Fibroblast of skin of scalp (primary cell): ENCODE results near the gene AGBL1.

ENCODE experiments used
- DNase-seq: peaks from one replicate; pipeline ENCODE4 v3.0.0-alpha.2; 2013

Gene AGBL1

DNA sequence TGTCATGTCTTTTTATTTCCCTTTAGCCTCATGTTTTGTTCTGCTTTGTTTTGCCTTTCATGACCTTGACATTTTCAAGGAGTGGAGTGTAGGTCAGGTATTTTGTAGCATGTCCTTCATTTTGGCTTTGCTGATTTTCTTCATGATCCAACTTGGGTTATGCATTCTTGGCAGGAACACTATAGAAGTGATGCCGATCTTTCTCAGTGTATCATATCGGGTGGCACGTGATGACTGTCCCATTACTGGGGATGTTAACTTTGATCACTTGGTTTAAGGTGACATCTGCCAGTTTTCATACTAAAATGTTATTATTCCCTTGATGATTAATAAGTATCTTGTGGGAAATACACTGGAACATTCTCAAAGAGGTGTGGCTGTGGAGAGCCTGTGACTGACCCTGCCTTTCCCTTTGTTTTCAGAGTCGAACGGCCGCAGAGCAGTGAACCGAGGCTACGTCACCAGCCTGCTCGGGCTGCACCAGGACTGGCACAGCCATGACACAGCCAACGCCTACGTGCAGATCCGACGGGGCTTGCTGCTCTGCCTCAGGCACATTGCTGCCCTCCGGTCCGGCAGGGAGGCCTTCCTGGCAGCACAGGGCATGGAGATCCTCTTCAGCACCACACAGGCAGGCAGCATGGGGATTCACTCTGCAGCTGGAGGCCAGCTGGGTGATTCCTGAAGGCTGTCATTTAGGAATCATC is 167.7 kb downstream of the AGBL1 start:
- DNase-seq = no peak

DNA sequence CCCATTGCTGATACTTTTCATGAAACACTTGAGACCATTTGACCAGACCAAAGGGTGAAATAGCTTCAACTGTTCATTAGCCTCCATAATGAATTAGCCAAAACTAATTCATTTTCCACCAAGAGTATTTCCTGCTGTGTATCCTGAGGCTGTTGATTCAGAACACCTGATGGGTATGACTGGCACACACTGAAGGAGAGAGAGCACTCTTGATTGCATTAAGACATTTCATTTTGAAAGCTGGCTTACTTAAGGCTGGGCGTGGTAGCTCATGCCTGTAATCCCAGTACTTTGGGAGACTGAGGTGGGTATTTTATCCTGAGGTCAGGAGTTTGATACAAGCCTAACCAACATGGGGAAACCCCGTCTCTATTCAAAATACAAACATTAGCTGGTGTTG is 175.6 kb downstream of the AGBL1 start:
- no peak for DNase-seq

GRCh38 chr15:86256628-86257027 is 177.0 kb downstream of the AGBL1 start:
- DNase-seq = no peak

DNA sequence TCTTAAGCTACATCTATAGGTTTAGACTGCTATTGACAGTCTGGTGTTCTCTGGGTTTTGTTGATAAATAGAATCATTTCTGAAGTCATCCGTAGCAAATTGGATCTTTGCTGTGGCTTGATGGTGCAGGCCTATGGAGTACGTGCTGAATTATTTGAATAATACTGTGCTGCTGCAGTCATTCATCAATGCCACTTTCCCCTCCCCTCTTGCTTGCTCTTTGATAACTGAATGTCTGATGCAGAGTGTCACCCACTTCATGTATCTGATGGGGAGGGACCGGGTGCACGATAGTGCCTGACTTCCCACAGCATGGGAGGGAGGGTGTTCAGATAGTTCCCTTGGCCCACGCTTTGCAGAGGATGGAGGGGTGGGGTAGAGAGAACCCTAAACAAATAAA is 179.9 kb downstream of the AGBL1 start:
- DNase-seq = no peak

DNA sequence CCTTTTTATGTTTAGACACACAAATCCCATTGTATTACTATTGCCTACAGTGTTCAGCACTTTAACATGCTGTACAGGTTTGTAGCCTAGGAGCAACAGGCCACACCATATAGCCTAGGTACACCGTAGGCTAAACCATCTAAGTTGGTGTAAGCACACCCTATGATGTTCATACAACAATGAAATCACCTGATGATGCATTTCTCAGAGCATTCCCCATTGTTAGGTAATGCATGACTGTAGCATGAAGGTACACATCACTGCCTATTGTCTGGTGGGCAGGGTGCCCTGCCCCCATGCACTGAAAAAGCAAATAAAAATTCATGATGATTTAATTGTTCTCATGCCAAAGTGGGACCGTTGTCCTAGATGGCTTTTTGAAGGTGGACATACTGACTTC is 183.6 kb downstream of the AGBL1 start:
- DNase-seq = no peak

GRCh38 chr15:86266896-86267484 is 187.3 kb downstream of the AGBL1 start:
- no peak for DNase-seq

GRCh38 chr15:86267892-86268291 is 188.2 kb downstream of the AGBL1 start:
- no peak for DNase-seq

GRCh38 chr15:86268558-86268957 is 188.9 kb downstream of the AGBL1 start:
- DNase-seq = no peak

GRCh38 chr15:86273309-86273708 is 193.6 kb downstream of the AGBL1 start:
- DNase-seq = no peak

DNA sequence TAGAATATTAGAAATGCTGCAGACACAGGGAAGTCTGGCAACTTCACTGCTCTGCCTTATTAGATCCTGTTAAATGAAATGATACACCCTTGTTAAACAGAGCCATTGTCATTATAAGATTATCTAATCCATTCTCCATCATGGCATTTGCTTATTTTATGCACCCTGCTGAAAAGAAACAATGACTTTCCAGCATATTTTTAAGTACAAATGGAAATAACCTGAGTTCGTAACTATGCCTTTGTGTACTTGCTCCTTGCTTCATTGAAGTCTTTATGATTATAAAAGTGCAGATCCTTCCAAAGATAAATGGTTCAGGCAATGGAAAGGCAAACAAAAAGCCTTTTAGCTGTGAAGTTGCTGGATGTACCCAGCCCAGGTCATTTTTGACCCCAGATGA is 195.7 kb downstream of the AGBL1 start:
- no peak for DNase-seq

- no peak for DNase-seq
Observed at GRCh38 chr15:86278586-86278985, 198.9 kb downstream of the AGBL1 start.

- DNase-seq = no peak
Observed at GRCh38 chr15:86284635-86285034, 205.0 kb downstream of the AGBL1 start.

GRCh38 chr15:86295511-86295910 is 215.8 kb downstream of the AGBL1 start:
- DNase-seq = no peak

DNA sequence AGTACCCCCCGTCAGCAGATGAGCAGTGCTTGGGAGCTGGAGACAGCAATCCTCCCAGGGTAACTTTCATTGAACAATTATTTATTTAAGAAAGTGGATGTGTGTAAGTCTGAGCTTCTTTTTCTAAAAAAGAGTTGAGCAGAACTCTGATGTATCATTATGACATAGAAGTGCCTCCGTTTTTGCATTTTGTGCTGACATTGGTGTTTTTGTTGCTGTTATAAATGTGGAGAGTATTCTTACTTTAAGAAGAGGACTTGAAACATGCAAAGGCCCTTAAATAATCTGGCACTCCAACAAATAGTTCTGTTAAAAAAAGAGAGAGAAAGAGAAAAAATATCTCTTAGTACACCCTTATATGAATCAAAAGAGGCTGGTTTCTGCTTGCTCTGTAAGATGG is 217.1 kb downstream of the AGBL1 start:
- DNase-seq = no peak

GRCh38 chr15:86300390-86301125 is 220.9 kb downstream of the AGBL1 start:
- DNase-seq = no peak

DNA sequence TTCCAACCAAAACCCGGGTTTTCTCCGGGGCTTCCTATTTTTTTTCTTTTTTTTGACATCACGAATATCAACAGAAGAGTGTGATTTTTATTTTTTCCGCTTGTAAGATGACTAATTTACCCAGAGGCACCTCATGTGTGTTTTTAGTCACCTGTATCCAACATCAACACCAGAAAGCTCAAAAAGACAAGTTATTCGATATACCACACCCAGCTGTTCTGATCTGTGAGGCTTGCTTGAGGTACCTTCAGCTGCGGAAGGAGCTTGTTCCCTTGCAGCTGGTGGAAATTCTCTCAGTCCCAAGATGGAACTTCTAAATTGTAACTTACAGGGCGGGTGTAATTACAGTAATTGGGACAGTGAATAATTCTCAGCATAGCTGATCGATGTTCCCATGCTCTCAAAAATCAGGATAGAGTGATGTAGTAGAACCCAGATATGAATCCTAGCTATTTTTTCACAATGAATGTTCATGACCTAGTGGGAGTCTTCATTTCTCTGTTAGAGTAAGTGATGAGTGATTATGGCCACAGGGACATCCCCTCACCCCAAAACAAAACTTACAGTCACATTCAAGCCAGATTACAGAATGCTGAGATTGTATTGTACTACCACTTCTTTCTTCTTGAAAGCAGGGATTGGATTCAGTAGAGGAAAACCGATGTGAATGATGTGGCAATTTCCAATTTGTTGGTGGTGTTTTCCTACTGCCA is 232.1 kb downstream of the AGBL1 start:
- no peak for DNase-seq

DNA sequence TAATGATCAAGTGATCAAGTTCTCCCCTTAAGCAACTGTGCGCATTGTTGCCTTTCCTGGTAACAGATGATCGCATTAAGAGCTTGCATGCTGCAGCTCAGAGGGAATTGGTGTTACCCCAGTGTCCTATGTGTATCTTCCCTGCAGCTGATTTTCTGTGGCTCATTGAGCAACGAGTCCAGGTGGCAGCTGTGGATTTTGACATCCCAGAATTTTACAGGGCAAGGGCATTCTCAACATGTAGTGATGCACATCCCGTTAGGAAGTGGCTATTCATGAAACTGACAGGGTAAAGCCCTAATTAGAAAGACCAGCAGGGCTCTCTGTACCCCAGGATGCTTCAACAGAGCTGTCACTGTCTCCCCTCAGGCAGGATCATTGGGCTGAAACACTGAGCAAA is 232.8 kb downstream of the AGBL1 start:
- no peak for DNase-seq

GRCh38 chr15:86316216-86316615 is 236.5 kb downstream of the AGBL1 start:
- DNase-seq = no peak

DNA sequence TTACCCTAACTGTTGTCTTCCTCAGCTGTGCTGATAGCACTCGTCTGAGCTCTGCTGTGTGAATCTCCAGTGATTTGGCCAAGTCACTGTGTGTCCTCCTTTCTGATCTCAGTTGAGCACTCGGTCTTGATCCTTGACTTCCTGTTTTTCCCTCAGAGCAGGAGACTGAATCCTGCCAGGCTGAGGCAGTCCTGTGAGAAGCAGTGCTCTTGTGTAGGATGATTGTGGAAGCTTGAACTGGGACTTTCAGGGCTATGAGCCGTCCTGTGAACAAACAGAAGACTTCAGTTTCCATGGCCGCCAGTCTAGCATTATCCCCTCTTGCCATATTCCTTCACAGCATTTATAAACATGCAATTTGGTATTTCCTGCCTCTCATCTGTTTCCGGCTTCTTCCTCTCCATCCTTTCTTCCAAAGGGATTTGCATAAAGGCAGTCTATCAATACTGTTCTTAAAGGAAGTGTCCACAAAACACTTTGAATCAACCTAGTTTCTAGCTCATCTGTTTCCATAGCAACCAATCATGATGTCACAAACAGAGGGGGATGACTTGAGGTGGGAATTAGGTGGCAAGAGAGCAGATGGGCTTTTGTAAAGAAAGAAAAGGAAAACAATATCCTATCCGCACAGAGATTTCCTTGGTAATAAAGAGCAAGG is 237.2 kb downstream of the AGBL1 start:
- DNase-seq = no peak

- no peak for DNase-seq
Observed at GRCh38 chr15:86317384-86317740, 237.7 kb downstream of the AGBL1 start.

GRCh38 chr15:86322629-86323028 is 243.0 kb downstream of the AGBL1 start:
- no peak for DNase-seq

- DNase-seq = no peak
Observed at GRCh38 chr15:86327230-86327865, 247.7 kb downstream of the AGBL1 start.
